ENCODE data around the gene DPYD.

The DPYD gene

DNA sequence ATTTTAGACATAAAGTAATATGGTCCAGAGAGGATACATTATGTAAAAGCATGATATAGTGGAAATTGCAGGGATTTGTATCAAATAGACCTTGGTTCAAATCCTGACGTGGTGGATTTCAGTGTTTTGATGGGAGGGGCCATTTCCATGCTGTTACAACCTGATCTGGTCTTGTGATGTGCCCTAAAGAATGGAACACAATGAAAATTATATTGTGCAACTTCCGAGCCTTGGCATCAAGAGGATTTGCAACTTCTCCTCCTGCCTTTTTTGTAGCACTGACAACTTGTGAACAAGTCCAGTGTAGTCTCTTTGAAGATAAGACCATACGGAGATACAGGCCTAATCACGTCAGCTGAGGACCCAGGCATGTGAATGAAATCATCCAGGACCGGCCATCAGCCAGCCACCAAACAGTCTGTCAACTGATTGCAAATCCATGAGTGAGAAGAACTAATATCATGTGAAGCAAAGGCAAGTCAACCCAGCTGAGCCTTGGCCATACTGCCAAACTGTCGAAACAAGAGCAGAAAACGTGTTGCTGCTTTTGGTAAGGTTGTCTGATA, 412.1 kb downstream of the DPYD start:
- no peak for DNase-seq

DNA sequence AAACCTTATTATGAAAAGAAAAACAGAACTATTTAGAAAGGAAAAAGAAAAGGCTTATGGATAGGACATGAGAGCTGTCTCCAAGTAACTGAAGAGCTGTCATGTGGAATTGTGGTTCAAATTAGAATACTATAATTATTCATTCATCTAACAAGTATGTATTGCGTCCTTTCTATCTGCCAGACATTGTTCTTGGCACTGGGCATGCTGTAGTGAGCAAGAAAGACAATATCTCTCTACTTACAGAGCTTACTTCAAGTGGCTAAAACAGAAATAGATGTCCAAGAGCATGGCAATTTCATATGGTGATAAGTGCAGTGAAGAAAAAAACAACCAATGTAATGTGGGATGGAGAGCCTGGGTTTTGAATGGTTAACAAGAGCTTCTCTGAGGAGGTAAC, 413.0 kb downstream of the DPYD start:
- DNase-seq = no peak

DNA sequence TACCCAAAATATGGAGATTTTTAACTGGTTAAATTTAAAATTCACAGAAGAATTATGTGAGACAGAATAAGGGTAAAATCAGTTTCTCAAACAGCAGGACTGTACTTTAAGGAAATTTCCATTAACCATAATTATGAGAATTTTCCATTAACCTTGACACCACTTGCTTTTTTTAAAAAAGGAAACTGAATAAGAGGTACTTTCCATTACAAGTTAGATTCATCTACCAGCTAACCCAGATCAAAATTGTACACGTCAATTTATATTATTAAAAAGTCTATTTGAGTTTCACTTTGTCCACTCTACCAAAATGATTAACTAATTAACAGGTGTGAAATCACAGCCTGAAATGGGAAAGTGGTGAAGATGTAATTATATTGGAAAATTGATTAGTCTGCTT, 414.5 kb downstream of the DPYD start:
- DNase-seq = no peak

DNA sequence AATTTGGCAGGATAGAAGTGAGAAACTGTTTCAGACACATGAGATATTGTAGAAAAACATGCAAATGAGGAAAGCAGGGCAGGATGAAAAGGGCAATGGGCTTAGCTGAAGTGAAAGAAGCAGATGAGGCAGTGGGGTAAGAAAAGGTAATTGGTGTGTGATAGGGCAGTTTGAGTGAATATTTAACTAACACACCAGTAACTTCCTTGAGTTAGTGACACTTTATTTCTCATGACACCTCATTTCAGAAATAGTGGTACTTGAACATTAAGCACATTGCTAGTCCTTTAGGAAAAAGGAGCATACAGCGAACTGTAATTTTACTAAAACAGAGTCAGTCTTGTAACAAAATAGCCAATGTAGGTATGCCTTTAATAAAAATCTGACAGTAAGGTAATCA, 415.0 kb downstream of the DPYD start:
- DNase-seq = no peak

DNA sequence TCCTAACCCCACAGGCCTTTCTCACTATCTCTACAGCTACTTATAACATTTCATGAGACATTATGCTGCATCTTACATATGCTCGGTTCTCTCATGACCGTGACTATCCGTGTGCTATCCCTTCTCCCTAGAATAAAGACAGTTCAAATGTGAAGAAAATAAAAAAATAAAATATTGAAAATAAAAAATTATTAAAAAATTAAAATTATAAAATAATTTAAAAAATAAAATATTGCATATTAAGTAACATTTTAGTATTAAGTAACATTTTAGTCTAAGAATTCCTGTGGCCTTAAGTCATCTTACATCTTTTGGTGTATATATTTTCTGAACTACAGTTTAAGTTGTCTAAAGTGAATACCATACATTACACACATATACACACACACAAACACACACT, 415.5 kb downstream of the DPYD start:
- no peak for DNase-seq

DNA sequence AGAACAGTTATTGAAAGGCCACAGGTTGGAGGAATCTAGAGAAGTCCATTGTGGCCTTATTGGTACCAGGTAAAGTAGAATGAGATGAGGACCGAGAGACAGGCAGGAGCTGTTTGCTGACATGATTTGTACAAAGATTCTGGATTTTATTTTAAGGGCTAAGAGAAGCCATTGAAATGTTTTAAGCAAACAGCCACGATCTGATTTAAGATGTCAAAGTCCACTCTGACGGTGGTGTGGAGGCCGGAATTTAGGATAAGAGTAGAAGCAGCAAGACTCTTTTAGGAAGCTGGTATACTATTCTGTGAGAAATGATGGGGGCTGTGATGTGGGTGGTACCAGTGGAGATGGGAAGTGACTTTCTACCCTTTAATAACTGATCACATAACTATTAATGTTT, 418.5 kb downstream of the DPYD start:
- no peak for DNase-seq

DNA sequence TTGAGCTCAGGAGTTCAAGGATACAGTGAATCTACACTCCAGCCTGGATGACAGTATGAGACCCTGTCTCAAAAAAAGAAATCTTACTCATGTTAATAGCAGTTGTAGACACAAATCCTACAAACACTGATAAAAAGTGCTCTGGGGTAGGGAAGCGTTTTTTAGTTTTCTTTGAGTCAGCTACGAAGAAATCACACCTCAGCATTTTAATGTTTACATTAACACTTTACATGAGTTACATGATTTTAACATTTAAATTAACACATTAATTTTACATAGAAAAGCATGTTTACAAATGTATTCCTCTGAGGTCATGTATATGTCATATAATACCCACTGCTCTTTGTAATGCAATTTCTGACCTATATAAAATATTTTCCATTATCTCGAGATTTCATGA, 419.2 kb downstream of the DPYD start:
- DNase-seq = no peak

DNA sequence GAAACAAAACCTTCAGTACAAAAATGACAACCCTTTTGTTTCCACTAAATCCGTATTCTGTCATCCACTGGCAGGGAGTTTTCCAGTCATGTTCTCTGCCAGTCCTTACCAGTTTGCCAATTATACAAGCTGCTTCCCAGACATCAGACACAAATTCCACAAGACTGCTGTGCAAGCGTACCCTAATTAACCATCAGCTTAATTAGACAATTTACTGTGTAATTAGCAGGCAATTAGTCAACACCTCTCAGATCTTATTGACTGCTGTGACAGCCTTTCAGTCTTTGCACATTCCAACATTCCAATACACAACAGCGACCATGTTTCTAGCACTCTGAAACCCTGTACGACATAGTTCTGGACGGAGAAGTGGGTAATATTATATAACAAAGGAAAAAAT, 420.1 kb downstream of the DPYD start:
- no peak for DNase-seq

DNA sequence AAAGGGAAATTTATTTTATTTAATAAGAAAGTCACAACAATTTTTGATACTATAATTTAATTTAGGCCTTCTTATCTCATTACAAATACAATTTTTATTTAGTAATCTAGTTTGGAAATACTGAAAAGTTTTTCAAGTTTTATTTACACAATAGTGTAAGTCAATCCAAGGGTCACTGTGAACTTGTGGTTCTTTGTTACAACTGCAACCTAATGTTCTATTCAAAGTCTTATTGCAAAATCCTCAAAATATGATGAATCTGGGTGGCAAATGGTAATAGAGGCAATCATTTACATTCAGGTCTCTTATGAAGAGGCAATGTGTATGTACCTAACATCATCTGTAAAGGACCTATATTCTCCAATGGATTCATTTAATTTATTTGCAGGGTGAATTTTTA, 421.2 kb downstream of the DPYD start:
- DNase-seq = no peak

DNA sequence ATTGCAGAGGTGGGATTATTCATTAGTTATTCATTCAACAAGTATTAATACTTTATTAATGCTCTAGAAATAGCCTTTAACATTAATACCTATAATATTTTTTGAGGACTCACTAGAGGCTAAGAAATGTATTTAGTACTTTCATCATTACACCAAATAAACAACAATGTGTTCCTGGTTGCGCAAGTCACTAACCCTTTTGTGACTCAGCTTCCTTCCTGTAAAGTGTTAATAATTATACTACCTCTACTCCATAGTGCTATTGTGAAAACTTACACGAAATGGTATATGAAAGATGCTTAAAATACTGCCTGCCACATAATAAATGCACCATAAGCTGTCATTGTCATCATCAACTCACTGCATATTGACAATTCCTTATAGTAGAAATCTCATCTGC, 431.0 kb downstream of the DPYD start:
- peak; percentile 73 for DNase-seq

DNA sequence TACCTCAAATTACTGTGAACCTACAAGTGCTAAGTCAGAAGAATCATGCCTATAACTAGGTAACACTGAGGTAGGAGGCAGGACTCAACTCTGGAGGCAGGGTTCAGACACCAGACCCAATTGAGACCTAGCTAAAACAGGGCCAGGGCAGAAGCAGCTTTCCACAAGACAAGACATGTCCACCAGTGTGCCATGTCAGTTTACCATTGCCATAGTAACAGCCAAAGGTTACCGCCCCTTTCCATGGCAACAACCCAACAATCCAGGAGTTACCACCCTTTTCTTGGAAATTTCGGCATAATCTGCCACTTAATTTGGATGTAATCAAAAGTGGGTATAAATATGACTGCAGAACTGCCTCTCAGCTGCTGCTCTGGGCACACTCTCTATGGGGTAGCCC, 432.3 kb downstream of the DPYD start:
- no peak for DNase-seq

DNA sequence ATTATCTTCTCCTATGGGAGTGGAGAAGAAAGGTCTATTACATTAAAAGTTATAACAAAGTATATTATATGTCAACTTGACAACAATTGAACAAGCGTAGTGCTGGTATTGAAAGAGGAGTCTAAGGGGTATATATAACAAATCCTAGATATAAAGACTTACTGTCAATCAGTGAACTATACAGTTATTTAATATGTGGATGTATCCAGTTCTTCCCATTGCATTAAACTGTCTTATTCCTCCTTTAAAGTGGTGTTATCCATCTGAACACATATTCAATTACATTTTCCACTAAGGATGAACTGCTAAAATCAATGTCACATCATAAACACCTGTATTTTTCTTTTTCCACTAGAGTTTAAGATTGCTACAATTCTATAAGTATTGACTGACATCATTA, 438.8 kb downstream of the DPYD start:
- DNase-seq = no peak

DNA sequence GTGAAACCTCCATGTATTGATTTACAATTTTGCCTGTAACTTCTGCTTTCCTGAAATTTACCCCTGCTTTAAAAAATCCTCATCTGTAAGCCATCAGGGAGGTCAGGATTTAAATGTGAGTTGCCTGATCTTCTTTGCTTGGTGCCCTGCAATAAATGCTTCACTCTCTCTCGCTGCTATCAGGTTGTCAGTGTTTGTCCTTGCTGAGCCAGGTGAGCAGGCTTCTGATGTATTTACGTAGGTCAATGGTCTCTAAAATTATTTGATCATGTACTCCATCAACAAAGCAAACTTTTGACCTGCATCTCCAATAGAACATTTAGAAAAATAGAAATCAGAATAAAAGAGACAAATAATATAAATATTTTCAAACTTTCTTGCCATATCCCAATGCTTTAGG, 453.4 kb downstream of the DPYD start:
- no peak for DNase-seq

DNA sequence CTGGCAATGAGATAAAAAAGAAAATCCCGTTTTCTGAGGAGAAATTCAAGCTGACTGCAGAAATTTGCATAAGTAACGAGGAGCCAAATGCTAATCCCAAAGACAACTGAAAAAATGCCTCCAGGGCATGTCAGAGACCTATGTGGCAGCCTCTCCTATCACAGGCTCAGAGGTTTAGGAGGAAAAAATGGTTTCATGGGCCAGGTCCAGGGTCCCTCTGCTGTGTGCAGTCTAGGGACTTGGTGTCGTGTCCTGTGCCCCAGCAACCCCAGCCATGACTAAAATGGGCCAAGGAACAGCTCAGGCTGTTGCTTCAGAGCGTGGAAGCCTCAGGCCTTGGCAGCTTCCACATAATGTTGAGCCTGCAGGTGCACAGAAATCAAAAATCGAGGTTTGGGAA, 456.5 kb downstream of the DPYD start:
- DNase-seq = no peak

DNA sequence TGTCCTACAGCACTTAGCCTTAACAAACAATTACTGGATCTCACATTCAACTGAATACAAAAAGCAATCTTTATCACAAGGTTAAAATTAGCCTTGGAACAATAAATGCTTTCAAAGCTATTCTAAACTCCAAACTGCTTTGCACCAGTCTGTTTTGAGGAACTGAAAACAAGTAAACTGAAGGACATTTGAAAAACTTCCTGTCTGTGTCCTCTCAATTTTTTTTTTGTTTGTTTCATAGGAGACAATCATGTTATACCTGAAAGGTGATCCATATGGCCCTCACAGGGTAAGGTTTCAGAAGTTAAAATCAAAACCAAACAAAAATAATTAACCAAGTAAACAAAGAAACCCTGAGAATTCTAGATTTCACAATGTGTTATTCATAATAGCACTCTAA, 459.1 kb downstream of the DPYD start:
- DNase-seq = no peak

DNA sequence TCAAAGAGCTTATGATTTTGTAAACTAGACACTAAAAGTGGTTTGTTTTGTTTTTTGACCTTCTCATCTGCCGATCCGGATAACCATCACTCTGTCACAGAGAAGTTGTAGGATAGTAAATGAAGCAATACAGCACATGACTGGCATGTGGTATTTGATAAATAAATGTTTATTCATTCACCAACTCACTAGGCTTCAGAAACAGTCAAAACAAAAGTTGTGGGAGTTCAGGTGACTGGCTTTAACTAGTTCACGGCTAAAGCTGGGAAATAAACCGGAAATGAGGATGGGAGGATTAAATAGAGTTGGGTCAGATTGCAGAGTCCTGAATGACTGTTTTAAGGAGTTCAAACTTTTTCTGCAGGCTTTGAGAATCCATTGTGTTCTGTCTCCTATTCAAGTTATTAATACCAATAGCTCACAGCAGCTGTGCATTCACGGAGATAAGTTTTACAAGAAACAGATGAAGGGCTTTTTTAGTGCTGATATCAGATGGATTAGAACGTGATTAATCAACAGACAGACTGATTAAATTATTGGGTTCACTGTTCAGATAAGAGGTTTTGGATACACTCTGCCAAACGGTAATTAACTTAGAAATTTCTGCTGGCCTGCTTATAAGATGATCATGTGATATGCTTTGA, 463.3 kb downstream of the DPYD start:
- DNase-seq = no peak

DNA sequence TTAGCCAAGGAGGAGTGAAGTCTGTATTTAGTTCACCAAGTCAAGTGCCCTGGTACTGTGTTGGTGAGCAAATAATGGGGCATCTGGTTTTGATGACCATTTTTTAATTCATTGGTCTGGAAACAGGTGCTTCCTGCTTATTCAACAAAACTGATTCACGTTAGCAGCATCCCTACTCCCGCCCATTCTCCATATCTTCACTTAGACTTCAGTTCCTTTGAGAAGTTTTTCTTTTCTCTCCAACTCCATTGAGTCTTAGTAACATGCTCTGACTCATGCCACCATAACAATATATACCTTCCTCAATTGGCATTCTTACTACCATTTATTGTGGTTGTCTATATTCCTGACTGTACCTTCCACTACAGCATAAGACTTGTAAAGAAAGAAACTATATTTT, 468.9 kb downstream of the DPYD start:
- DNase-seq = no peak

DNA sequence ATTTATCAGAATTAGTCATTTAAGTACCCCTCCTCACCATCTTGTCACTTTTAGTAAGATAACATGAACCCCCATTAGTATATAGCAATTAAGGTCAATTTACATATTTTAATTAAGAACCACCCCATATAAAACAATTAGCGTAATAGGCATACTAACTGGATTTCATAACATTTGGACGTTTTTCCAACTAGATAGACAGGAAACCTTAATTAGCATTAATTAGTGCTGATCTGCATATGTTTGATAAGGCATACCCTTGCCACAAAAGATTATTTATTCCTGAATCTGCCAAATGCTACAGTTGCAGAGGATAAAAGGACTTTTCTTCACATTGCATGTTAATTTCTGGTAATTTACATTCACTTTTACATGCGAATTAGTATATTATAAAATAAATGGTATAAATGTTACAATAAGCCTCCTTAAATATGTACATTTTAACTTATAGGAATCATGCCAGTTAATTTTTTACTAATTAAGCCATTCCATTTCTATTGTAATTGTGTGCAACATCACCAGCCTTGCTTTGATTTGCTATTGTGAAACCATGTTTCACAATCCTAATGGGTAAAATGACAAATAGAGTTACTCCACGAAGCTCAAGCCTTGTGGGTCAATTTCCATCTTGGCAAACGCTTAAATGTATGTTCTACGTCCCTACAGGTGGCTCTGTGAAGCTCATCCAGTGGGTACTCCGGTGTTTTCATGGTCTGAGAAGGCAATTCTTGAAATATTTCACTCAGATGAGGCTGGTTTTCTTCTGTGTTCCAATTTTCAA, 469.6 kb downstream of the DPYD start:
- DNase-seq = no peak

DNA sequence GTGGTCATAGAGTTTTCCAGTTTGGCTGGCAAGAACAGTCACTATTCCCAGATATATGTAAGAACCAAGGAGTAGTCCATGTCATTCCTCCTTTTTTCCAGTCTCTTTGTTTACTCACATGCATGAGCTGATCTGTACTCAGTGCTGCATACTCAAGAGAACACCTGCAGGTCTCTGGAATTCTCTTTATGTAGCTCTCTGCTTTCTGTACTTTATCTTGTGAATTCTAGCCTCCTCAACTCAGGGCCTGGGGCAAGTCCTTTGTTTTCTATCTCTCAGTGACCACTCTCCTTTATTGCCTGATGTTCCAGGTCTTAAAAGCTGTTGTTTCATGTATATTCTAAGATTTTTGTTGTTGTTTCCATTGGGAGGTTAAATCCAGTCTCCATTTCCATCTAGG, 478.9 kb downstream of the DPYD start:
- no peak for DNase-seq

DNA sequence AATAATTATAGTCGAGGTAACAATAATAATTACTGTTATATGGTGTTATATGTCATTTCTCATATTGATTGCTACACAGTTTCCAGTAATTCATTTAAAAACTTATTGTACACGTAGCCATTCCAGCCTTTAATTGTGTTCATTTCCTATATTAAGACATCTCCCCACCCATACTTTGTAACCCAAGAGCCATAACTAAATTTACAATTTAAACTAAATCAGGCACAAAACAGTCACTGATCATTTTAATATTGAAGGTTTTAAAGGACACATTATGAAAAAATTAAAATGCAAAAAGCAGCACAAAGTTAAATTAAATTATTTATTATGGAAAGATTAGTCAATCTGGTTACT, 487.0 kb downstream of the DPYD start:
- DNase-seq = no peak

DNA sequence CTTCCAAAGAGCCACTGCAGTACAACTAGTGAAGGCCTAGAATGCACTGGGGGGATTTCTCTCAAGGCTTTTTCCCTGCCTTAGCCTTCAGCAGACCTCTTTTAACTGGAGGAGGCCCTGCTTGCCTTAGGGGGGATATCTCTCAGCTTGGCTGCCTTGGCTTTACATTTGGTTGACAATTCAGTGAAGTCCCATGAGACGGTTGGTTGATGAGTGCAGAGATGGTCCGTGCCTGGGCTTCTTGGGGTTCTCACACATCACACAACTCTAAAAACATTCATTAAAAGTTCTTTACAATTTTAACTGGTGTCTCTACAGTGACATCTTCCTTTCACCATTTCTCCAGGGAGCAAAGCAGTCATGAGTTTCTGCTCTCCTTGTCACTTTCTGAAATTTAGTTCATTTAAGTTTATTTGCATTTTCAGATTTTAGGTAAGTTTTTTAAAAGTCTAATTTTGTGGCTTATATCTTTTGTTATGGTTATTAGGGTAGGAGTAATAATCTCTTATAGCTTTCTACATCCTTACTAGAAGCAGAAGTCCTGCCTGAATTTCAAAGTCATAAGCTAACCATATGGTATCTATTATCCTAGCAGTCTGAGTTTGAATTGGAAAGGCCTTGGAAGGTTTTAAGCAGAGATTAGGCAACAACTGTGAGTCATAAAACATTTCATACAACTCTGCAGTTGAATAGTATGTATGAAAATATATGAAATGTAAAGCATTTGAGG, 487.6 kb downstream of the DPYD start:
- DNase-seq = peak; percentile 92

DNA sequence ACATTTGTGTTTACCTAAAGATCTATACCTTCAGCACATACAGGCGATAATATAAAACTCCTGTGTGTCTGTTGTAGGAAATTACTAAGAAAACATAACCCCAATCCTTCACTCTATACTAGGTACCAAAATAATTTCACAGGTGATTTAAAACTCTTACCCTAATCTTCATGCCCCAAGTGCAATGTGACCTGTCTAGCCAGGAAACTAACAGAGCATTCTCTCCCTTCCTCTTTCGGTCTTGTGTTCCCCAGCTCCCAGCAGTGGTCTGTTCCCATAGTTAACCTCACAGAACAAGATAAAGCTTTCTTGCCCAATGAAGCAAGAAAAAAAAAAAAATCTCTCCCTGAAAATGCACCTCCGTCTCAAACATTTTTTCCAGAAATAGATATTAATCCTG, 493.5 kb downstream of the DPYD start:
- no peak for DNase-seq

DNA sequence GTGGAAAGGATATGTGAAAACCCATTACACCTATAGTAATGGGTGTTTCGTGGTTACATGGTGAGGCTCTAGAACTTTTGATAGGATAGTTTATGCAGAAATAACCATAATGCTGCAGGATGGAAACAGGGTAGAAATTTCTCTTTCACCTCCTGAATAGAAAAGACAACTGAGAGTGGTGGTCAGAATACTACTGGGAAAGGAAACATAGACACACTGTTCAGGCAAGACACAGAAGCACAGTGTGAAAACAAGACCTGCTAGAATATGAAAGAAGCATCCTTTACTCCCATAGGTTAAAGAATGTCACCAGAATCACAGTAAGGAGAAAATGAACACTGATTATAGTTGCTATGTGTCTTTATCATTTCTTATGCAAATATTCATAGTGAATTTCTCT, 496.6 kb downstream of the DPYD start:
- no peak for DNase-seq

DNA sequence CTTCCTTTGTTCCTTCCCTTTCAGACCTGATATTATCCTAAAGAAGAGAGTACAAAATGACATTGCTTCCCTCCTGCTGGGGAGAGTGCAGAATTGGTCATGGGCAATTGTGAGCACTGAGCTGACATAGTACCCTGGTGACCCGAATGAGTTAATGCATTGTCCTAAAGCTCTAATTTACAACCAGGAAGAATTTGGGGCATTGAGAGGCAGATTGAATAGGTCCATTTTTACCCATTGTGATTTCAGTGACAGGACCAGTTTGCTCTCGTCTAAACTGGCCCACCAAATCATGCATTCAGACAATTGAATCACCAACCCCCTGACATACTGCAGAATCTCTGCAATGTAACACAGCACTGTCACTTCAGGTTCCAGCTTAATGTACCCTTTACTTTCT, 497.4 kb downstream of the DPYD start:
- no peak for DNase-seq

Data from HCEC 1CT (cell line).